Left lung (tissue), 10 donors: ENCODE measurements around the gene COL20A1. TPM values are rescaled to one million over a fixed set of nuclear protein-coding genes. Genes with fewer than 3 reads are reported as not detected.

Experiments
- ATAC-seq: fragments of 200-7000 bp; cut with Tn5 transposase; one replicate; pipeline ENCODE4 v1.9.1; 2020; ENCODE audit warnings: moderate library complexity
- DNase-seq, 4 donors: peaks; one replicate each; pipeline ENCODE4 v3.0.0-alpha.2; 2013 to 2020
- H3K27ac ChIP-seq, 2 donors: fragments of 200-600 bp; sonication (generic) in 1 of 2; one replicate each; pipeline versions ENCODE4 v1.5.0 to v1.8.0; 2020 to 2021
- H3K27me3 ChIP-seq, 2 donors: fragments of 200-600 bp; sonication (generic) in 1 of 2; one replicate each; pipeline versions ENCODE4 v1.5.0 to v1.8.0; 2020 to 2021
- H3K36me3 ChIP-seq, 2 donors: fragments of 200-600 bp; sonication (generic) in 1 of 2; one replicate each; pipeline versions ENCODE4 v1.5.0 to v1.8.0; 2020 to 2021
- H3K4me1 ChIP-seq, 2 donors: fragments of 200-600 bp; one replicate each; pipeline ENCODE4 v1.8.0; 2021
- H3K4me3 ChIP-seq, 2 donors: fragments of 200-600 bp; sonication (generic) in 1 of 2; one replicate each; pipeline versions ENCODE4 v1.5.0 to v1.8.0; 2020 to 2021; ENCODE audit warnings: mild to moderate bottlenecking in 1 of 2
- H3K9me3 ChIP-seq, 2 donors: fragments of 200-600 bp; sonication (generic) in 1 of 2; one replicate each; pipeline versions ENCODE4 v1.5.0 to v1.8.0; 2020 to 2021
- intact Hi-C, 2 donors: fragments of 100-400 bp; cut with DNase I; formaldehyde crosslinking; loops; one replicate each; pipeline versions ENCODE4 v1.11.2 to v1.14.2; 2022
- polyA plus RNA-seq, 6 donors: library from polyadenylated mRNA; unstranded; fragments of 120-200 nt; gene quantifications; one replicate each; pipeline ENCODE4 v1.2.1, GENCODE V29; 2013; ENCODE audit not compliant: insufficient read length in 6 of 6
- total RNA-seq, 2 donors: library from RNA; stranded (reverse); fragmentation: NEBNext Ultra II Directional; extraction: Animal tissue kit (Norgen Biotek cat#: 25700); gene quantifications; one replicate each; pipeline ENCODE4 v1.2.1, GENCODE V29; 2021
- TF ChIP-seq, protein P1 (sequence below), 2 donors: fragments of 200-600 bp; sonication (generic) in 1 of 2; IDR thresholded peaks; one replicate each; pipeline versions ENCODE4 v1.5.0 to v1.8.0; 2021; ENCODE audit warnings: antibody characterized with exemption in 2 of 2
- donor health status: DM: no; HTN: yes; CAD: no.
- donor health status: DM: no; HTN: no; CAD: no.

Gene COL20A1
- total and polyA plus RNA-seq, 8 donors, result 0.08 to 0.31 (median 0.24) TPM; not detected in 2

DNA sequence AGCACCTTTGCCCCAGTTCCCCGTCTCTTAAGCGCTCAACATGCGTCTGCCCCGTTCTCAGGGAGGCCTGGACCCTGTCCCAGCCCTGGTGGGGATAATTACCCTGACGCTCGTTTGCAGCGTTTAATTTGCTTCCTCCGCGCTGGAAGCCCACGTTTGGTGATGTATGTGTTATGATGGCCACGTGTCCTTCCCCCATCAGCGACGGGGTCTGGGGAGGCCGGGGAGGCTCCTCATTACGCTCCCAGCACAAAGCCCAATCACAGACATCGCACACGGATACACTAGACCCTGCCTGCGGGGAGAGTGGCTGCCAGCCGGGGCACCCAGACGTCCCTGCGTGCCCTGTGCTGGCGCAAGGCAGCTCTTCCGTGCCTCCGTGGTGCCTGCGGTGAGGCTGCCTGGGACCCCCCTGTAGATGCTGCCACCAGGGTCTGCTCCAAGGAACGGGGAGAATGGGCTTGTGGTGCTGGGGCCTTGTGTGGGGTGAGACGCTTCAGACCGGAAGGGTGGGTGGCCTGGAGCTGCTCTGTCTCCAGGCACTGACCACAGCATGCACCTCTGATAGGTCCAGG, 78.4 kb downstream of the COL20A1 start:
- ATAC-seq, result no peak
- intact Hi-C loops, result no loop called here

DNA sequence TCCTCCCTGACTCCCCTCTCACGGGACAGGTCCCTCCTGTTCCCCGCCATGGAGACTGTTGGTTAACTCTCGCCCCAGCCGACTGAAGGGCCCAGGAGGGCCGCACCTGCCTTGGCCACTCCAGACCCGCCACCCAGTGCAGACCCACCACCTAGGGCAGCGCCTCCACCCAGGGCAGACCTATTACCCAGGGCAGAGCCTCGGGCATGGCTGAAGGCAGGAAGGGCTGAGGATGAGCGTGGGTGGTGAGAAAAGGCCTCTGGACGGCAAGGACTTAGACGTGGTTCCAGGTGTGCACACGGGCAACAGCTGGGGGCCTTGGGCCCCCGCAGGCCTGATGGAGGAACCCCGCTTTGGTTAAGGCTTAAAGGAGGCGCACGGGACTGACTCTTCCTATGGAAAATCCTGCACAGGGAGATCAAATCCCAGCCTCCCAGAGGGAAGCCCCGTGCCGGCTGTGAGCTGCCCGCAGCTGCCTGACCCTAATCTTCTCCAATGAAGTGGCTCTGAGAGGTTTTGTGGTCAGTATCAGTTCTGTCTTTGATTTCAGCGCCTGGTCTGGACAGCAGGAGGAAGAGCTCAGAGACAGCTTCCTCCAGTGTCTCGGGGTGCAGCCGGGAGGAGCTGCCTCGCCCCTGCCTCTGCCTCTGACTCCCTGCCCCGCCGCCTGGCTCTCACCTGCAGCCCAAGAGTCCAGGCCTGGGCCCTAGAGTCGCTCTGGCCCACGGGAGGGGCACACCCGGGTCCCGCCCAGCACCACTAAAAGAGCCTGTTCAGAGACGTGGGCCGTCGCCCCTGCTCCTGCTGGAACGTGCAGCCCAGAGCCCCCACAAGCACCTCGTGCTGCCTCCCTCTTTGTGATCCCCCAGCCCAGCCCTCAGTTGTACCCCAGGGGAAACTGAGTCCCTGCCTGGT, 80.2 kb downstream of the COL20A1 start:
- peak in 2 of 4 donors; percentile 64 to 75 for DNase-seq
- H3K27ac ChIP-seq, result no peak overlapping the region

More for the DNA sequence above, 78.4 kb downstream of the COL20A1 start:
- Histone ChIP-seq H3K27me3 (peaks cover 3 to 94% of the 10 kb centered on the region in 2 donors), H3K4me3 (no peak overlapping the region), H3K27ac (no peak overlapping the region), H3K36me3 (no peaks in the 10 kb centered on the region), H3K9me3 (no peaks in the 10 kb centered on the region), H3K4me1 (no peaks in the 10 kb centered on the region)
- TF ChIP-seq, protein P1, sequence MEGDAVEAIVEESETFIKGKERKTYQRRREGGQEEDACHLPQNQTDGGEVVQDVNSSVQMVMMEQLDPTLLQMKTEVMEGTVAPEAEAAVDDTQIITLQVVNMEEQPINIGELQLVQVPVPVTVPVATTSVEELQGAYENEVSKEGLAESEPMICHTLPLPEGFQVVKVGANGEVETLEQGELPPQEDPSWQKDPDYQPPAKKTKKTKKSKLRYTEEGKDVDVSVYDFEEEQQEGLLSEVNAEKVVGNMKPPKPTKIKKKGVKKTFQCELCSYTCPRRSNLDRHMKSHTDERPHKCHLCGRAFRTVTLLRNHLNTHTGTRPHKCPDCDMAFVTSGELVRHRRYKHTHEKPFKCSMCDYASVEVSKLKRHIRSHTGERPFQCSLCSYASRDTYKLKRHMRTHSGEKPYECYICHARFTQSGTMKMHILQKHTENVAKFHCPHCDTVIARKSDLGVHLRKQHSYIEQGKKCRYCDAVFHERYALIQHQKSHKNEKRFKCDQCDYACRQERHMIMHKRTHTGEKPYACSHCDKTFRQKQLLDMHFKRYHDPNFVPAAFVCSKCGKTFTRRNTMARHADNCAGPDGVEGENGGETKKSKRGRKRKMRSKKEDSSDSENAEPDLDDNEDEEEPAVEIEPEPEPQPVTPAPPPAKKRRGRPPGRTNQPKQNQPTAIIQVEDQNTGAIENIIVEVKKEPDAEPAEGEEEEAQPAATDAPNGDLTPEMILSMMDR (IDR thresholded peaks at IDR 0.05), result no peak
- peak in 1 of 4 donors; percentile 57 for DNase-seq

DNA sequence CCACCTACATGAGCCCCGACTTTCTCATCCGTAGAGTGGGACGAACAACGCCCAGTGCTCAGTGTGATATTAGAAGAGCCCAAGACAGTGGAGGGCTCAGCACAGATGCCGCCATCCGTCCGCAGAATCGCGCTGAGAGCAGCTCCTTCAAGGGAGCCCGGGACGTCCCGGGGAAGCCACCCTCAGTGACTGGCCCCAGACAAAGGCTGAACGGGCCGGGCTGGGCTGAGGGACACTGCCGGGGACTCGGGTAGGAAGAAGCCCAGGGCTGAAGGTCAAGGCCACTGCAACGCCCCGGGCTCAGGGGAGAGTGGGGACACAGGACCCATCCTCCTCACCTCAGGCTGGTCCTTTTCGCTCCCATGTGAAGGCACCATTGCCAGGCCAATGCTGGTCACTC, 81.0 kb downstream of the COL20A1 start:
- no peaks in the 10 kb centered on the region for H3K9me3 ChIP-seq
- H3K4me3 ChIP-seq, result no peak overlapping the region
- H3K27me3 ChIP-seq, result peaks cover 19 to 94% of the 10 kb centered on the region in 2 donors
- DNase-seq (peak in 1 of 4 donors; percentile 78), ATAC-seq (no peak)
- H3K36me3 ChIP-seq, result no peaks in the 10 kb centered on the region
- no peak overlapping the region for H3K27ac ChIP-seq
- H3K4me1 ChIP-seq, result no peaks in the 10 kb centered on the region
- TF ChIP-seq, protein P1 (IDR thresholded peaks at IDR 0.05), result no peak
- intact Hi-C loops, result no loop called here

More for the DNA sequence above, 80.2 kb downstream of the COL20A1 start:
- no peaks in the 10 kb centered on the region for H3K4me1 ChIP-seq
- H3K4me3 ChIP-seq, result no peak overlapping the region
- TF ChIP-seq, protein P1 (IDR thresholded peaks at IDR 0.05), result no peak
- intact Hi-C loops, result no loop called here
- no peaks in the 10 kb centered on the region for H3K9me3 ChIP-seq
- no peaks in the 10 kb centered on the region for H3K36me3 ChIP-seq
- no peak for ATAC-seq
- H3K27me3 ChIP-seq, result peaks cover 19 to 94% of the 10 kb centered on the region in 2 donors

DNA sequence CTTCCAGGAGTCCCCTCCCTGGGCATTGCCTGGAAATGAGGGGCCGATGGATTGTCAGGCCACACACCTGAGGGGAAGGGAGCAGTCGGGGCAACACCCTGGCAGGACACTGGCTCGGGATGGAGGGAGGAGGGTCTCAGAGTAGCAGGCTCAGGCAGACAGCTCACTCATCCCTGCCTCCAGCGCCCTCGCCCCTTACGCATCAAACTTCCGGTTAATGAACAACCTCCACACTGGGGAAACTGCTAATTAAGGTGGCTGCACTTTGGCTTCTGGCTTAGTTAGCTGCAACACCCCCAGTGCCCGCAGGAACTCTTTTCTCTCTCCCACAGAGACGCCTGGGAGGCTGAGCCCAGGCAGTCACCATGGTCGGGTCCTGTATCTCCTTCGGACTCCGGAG, 81.5 kb downstream of the COL20A1 start:
- Histone ChIP-seq H3K27ac (no peak overlapping the region), H3K9me3 (no peaks in the 10 kb centered on the region), H3K36me3 (no peaks in the 10 kb centered on the region), H3K27me3 (peaks cover 19 to 96% of the 10 kb centered on the region in 2 donors), H3K4me1 (no peaks in the 10 kb centered on the region), H3K4me3 (no peak overlapping the region)
- intact Hi-C loops, result no loop called here
- TF ChIP-seq, protein P1 (IDR thresholded peaks at IDR 0.05), result no peak
- ATAC-seq (no peak), DNase-seq (peak in 1 of 4 donors; percentile 36)

DNA sequence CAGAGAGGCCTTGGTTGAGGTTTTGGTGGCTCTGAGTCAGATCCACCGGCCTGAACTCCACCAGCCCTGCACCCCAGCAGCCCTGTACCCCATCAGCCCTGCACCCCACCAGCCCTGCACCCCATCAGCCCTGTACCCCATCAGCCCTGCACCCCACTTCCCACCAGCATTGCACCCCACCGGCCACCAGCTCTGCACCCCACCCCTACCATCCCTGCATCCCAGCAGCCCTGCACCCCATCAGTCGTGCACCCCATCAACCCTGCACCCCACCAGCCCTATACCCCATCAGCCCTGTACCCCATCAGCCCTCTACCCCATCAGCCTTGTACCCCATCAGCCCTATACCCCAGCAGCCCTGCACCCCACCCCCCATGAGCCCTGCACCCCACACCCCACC, 82.5 kb downstream of the COL20A1 start:
- TF ChIP-seq, protein P1 (IDR thresholded peaks at IDR 0.05), result no peak
- H3K27ac ChIP-seq, result no peak overlapping the region
- DNase-seq (peak in 1 of 4 donors; percentile 34), ATAC-seq (no peak)
- no peaks in the 10 kb centered on the region for H3K4me1 ChIP-seq
- intact Hi-C loops, result no loop called here
- H3K9me3 ChIP-seq, result no peaks in the 10 kb centered on the region
- peaks cover 19 to 94% of the 10 kb centered on the region in 2 donors for H3K27me3 ChIP-seq
- no peak overlapping the region for H3K4me3 ChIP-seq
- H3K36me3 ChIP-seq, result no peaks in the 10 kb centered on the region
